ENCODE results near the gene GPRC5D.

GPRC5D gene

GRCh38 chr12:12899530-12900380 is 52.2 kb downstream of the GPRC5D start:
- Histone ChIP-seq H3K4me1 (no peaks in the 10 kb centered on the region), H3K4me3 (ENCODE audit: low read depth, low read length) (no peak overlapping the region)

GRCh38 chr12:12898911-12899511 is 53.0 kb downstream of the GPRC5D start:
- Histone ChIP-seq H3K4me2 (ENCODE audit: low read length) (no peak overlapping the region), H3K9ac (no peak overlapping the region), H3K4me3 (ENCODE audit: low read depth, low read length) (no peak overlapping the region), H3K79me2 (no peaks in the 10 kb centered on the region), H3K36me3 (ENCODE audit: control insufficient read depth, insufficient read depth, low read length) (no peaks in the 10 kb centered on the region), H3K9me3 (ENCODE audit: control insufficient read depth, low read length) (no peaks in the 10 kb centered on the region), H2AFZ (no peak overlapping the region), H3K4me1 (no peaks in the 10 kb centered on the region), H3K27ac (no peak overlapping the region), H3K27me3 (ENCODE audit: control insufficient read depth, insufficient read depth, low read length) (no peaks in the 10 kb centered on the region)
- TF ChIP-seq CTCF (IDR thresholded peaks at IDR 0.05), result no peak

More at GRCh38 chr12:12899530-12900380, 52.2 kb downstream of the GPRC5D start:
- no peak for TF ChIP-seq CTCF (IDR thresholded peaks at IDR 0.05)
- no peaks in the 10 kb centered on the region for H3K9me3 ChIP-seq (ENCODE audit: control insufficient read depth, low read length)
- H3K27me3 ChIP-seq (ENCODE audit: control insufficient read depth, insufficient read depth, low read length), result no peaks in the 10 kb centered on the region
- H2AFZ ChIP-seq, result no peak overlapping the region
- H3K79me2 ChIP-seq, result no peaks in the 10 kb centered on the region
- H3K36me3 ChIP-seq (ENCODE audit: control insufficient read depth, insufficient read depth, low read length), result no peaks in the 10 kb centered on the region
- H3K27ac ChIP-seq, result no peak overlapping the region
- no peak overlapping the region for H3K9ac ChIP-seq
- no peak overlapping the region for H3K4me2 ChIP-seq (ENCODE audit: low read length)

GRCh38 chr12:12898136-12898717 is 53.7 kb downstream of the GPRC5D start:
- H3K4me2 ChIP-seq (ENCODE audit: low read length), result no peak overlapping the region
- H3K79me2 ChIP-seq, result no peaks in the 10 kb centered on the region
- no peak overlapping the region for H3K9ac ChIP-seq
- no peak overlapping the region for H3K27ac ChIP-seq
- no peaks in the 10 kb centered on the region for H3K9me3 ChIP-seq (ENCODE audit: control insufficient read depth, low read length)
- H3K4me1 ChIP-seq, result no peaks in the 10 kb centered on the region
- H3K36me3 ChIP-seq (ENCODE audit: control insufficient read depth, insufficient read depth, low read length), result no peaks in the 10 kb centered on the region
- H3K4me3 ChIP-seq (ENCODE audit: low read depth, low read length), result no peak overlapping the region
- H3K27me3 ChIP-seq (ENCODE audit: control insufficient read depth, insufficient read depth, low read length), result no peaks in the 10 kb centered on the region
- H2AFZ ChIP-seq, result no peak overlapping the region
- no peak for TF ChIP-seq CTCF (IDR thresholded peaks at IDR 0.05)

- H3K4me1 ChIP-seq, result no peaks in the 10 kb centered on the region
- no peak overlapping the region for H3K4me3 ChIP-seq (ENCODE audit: low read depth, low read length)
- H3K79me2 ChIP-seq, result no peaks in the 10 kb centered on the region
- no peak overlapping the region for H3K4me2 ChIP-seq (ENCODE audit: low read length)
- no peaks in the 10 kb centered on the region for H3K9me3 ChIP-seq (ENCODE audit: control insufficient read depth, low read length)
- H3K27ac ChIP-seq, result no peak overlapping the region
- H3K36me3 ChIP-seq (ENCODE audit: control insufficient read depth, insufficient read depth, low read length), result no peaks in the 10 kb centered on the region
- no peaks in the 10 kb centered on the region for H3K27me3 ChIP-seq (ENCODE audit: control insufficient read depth, insufficient read depth, low read length)
- H2AFZ ChIP-seq, result no peak overlapping the region
- no peak overlapping the region for H3K9ac ChIP-seq
- TF ChIP-seq CTCF (IDR thresholded peaks at IDR 0.05), result no peak
Measured at GRCh38 chr12:12897302-12897701, 54.7 kb downstream of the GPRC5D start.

All from parathyroid adenoma (tissue), 2 donors.